H9 (cell line): ENCODE measurements around the gene CDH13. TPM values are rescaled to one million over a fixed set of nuclear protein-coding genes. Genes with fewer than 3 reads are reported as not detected.

Experiments used
- DNase-seq: peaks from one replicate; pipeline ENCODE4 v3.0.0-alpha.2; 2017
- H2AFZ ChIP-seq: one replicate; pipeline ENCODE4 v1.6.1; 2013; ENCODE audit warnings: mild to moderate bottlenecking, low read length, control low read depth, moderate library complexity
- H2AK5ac ChIP-seq: 2 replicates; pipeline ENCODE4 v1.6.1; 2013; ENCODE audit warnings: low read length, control low read depth, mixed read lengths; ENCODE audit not compliant: insufficient read length
- H2BK120ac ChIP-seq: one replicate; pipeline ENCODE4 v1.6.1; 2013; ENCODE audit warnings: low read depth, mild to moderate bottlenecking, low read length, control low read depth, inconsistent platforms; ENCODE audit not compliant: poor library complexity, severe bottlenecking
- H2BK12ac ChIP-seq: 2 replicates; pipeline ENCODE4 v1.6.1; 2013; ENCODE audit warnings: low read length, control low read depth, mixed read lengths, low read depth; ENCODE audit not compliant: insufficient read length
- H2BK15ac ChIP-seq: 2 replicates; pipeline ENCODE4 v1.6.1; 2013; ENCODE audit warnings: low read depth, low read length, control low read depth
- H2BK20ac ChIP-seq: one replicate; pipeline ENCODE4 v1.6.1; 2013; ENCODE audit warnings: low read depth, mild to moderate bottlenecking, low read length, control low read depth, inconsistent platforms; ENCODE audit not compliant: poor library complexity, severe bottlenecking
- H2BK5ac ChIP-seq: 2 replicates; pipeline ENCODE4 v1.6.1; 2013; ENCODE audit warnings: low read length, control low read depth, mixed read lengths; ENCODE audit not compliant: insufficient read length
- H3K14ac ChIP-seq: 2 replicates; pipeline ENCODE4 v1.6.1; 2013; ENCODE audit warnings: low read length, control low read depth; ENCODE audit not compliant: insufficient read depth
- H3K18ac ChIP-seq: 2 replicates; pipeline ENCODE4 v1.6.1; 2013; ENCODE audit warnings: low read depth, mild to moderate bottlenecking, mixed read lengths, low read length, control low read depth; ENCODE audit not compliant: insufficient read length
- H3K23ac ChIP-seq: 2 replicates; pipeline ENCODE4 v1.6.1; 2013; ENCODE audit warnings: low read length, control low read depth, mixed read lengths, low read depth; ENCODE audit not compliant: insufficient read length
- H3K23me2 ChIP-seq: 2 replicates; pipeline ENCODE4 v1.6.1; 2013; ENCODE audit warnings: low read depth, mild to moderate bottlenecking, mixed read lengths, low read length, control low read depth; ENCODE audit not compliant: insufficient read length, poor library complexity, severe bottlenecking
- H3K27ac ChIP-seq: 2 replicates; pipeline ENCODE4 v1.5.1; 2013; ENCODE audit warnings: low read length, control low read depth, mixed read lengths, low read depth; ENCODE audit not compliant: insufficient read length
- H3K27me3 ChIP-seq: 2 replicates; pipeline ENCODE4 v1.6.1; 2013; ENCODE audit warnings: low read length, control low read depth, inconsistent platforms; ENCODE audit not compliant: insufficient read depth
- H3K4ac ChIP-seq: 2 replicates; pipeline ENCODE4 v1.6.1; 2013; ENCODE audit warnings: low read depth, mild to moderate bottlenecking, control low read depth, inconsistent platforms, low read length, moderate library complexity
- H3K4me1 ChIP-seq: 2 replicates; pipeline ENCODE4 v1.6.1; 2013; ENCODE audit warnings: low read length, control low read depth, inconsistent platforms; ENCODE audit not compliant: insufficient read depth
- H3K4me2 ChIP-seq: 2 replicates; pipeline ENCODE4 v1.6.1; 2013; ENCODE audit warnings: low read length, control low read depth, mixed read lengths; ENCODE audit not compliant: insufficient read length, insufficient read depth
- H3K56ac ChIP-seq: 2 replicates; pipeline ENCODE4 v1.6.1; 2013; ENCODE audit warnings: low read depth, mild to moderate bottlenecking, mixed read lengths, low read length, control low read depth; ENCODE audit not compliant: insufficient read length
- H3K79me1 ChIP-seq: 2 replicates; pipeline ENCODE4 v1.6.1; 2013; ENCODE audit warnings: low read depth, mild to moderate bottlenecking, moderate library complexity, low read length, control low read depth, inconsistent platforms; ENCODE audit not compliant: insufficient read depth, poor library complexity, severe bottlenecking
- H3K79me2 ChIP-seq: 2 replicates; pipeline ENCODE4 v1.6.1; 2013; ENCODE audit warnings: low read length, control low read depth, inconsistent platforms; ENCODE audit not compliant: insufficient read depth
- H3K9ac ChIP-seq: 2 replicates; pipeline ENCODE4 v1.6.1; 2013; ENCODE audit warnings: low read length, control low read depth, mixed read lengths; ENCODE audit not compliant: insufficient read length; ENCODE audit errors: extremely low read depth
- H3K9me3 ChIP-seq: one replicate; pipeline ENCODE4 v1.6.1; 2013; ENCODE audit warnings: low read depth, low read length, inconsistent platforms; ENCODE audit not compliant: control insufficient read depth
- H3T11ph ChIP-seq: one replicate; pipeline ENCODE4 v1.6.1; 2013; ENCODE audit warnings: mild to moderate bottlenecking, low read length, control low read depth, inconsistent platforms
- H4K20me1 ChIP-seq: one replicate; pipeline ENCODE4 v1.6.1; 2013; ENCODE audit not compliant: control insufficient read depth, insufficient read length, insufficient read depth
- H4K5ac ChIP-seq: 2 replicates; pipeline ENCODE4 v1.6.1; 2013; ENCODE audit warnings: low read depth, mild to moderate bottlenecking, mixed read lengths, low read length, control low read depth; ENCODE audit not compliant: insufficient read length
- H4K8ac ChIP-seq: replicated peaks from 2 replicates; pipeline ENCODE4 v1.6.1; 2013; ENCODE audit warnings: low read length, control low read depth, mixed read lengths, low read depth; ENCODE audit not compliant: insufficient read length
- H4K91ac ChIP-seq: 2 replicates; pipeline ENCODE4 v1.6.1; 2013; ENCODE audit warnings: low read depth, mild to moderate bottlenecking, moderate library complexity, mixed read lengths, low read length, control low read depth; ENCODE audit not compliant: insufficient read length
- H3K27ac Mint-ChIP-seq, 3 experiments: 2 replicates in 2 of 3; 3 replicates in 1 of 3; pipeline ENCODE4 v1.8.0; 2020 to 2021; ENCODE audit warnings: mixed read lengths in 3 of 3, mild to moderate bottlenecking in 1 of 3, moderate library complexity in 1 of 3
- H3K27me3 Mint-ChIP-seq: 2 replicates; pipeline ENCODE4 v1.8.0; 2021; ENCODE audit warnings: low read depth, mild to moderate bottlenecking, moderate library complexity, mixed read lengths
- H3K36me3 Mint-ChIP-seq, 3 experiments: 2 replicates in 2 of 3; 3 replicates in 1 of 3; pipeline ENCODE4 v1.8.0; 2020 to 2021; ENCODE audit warnings: low read depth in 3 of 3, mixed read lengths in 3 of 3; ENCODE audit not compliant: insufficient read depth in 1 of 3
- H3K4me1 Mint-ChIP-seq, 2 experiments: 2 replicates each; pipeline ENCODE4 v1.8.0; 2020; ENCODE audit warnings: mixed read lengths in 2 of 2
- H3K4me3 Mint-ChIP-seq, 2 experiments: 2 replicates in 1 of 2; 3 replicates in 1 of 2; pipeline ENCODE4 v1.8.0; 2020 to 2021; ENCODE audit warnings: mild to moderate bottlenecking in 2 of 2, mixed read lengths in 2 of 2, moderate library complexity in 1 of 2
- H3K9me3 Mint-ChIP-seq, 2 experiments: 2 replicates in 1 of 2; 3 replicates in 1 of 2; pipeline ENCODE4 v1.8.0; 2020; ENCODE audit warnings: mild to moderate bottlenecking in 2 of 2, mixed read lengths in 2 of 2, moderate library complexity in 1 of 2
- WGBS: extraction: QIAGEN DNeasy Blood & Tissue Kit; methylation state at CpG from one replicate; pipeline ENCODE4 v1.1.7; 2013; ENCODE audit warnings: missing lambda C conversion rate, low lambda C conversion rate, mixed read lengths; ENCODE audit not compliant: insufficient read length; ENCODE audit errors: extremely low coverage; 5-methylcytosine and 5-hydroxymethylcytosine counted together
- total RNA-seq: library from RNA; stranded (reverse); gene quantifications from 2 replicates; pipeline ENCODE4 v1.2.1, GENCODE V29; 2021
- TF ChIP-seq, protein P1 (sequence below): fragments of 200-600 bp; sonication (generic); conservative IDR thresholded peaks from 3 replicates; pipeline ENCODE4 v1.8.0; 2021; ENCODE audit warnings: antibody characterized with exemption, mild to moderate bottlenecking

CDH13 gene
- total RNA-seq, 1 experiment from 2014 or later, result 1.5 TPM

DNA sequence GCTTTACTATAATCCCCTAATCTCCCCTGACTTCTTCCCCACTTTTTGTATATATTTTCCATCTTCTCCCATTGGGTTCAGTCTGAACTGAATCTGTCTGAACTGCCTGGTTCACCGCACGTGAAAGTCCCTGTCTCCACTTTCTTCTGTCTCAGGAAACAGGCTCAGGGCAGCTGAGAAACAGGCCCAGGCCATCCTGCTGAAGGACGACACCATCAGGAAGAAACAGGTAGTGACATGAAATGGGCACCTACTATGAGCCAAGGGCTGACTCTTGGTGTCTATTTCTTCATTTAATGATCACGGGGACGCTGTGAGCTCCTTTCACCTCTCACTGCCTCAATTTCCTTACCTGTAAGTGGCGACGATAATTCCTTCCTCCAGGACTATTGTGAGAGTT, 1090.5 kb downstream of the CDH13 start:
- Histone ChIP-seq H3K23ac (no peak overlapping the region), H3K79me1 (no peaks in the 10 kb centered on the region), H3K23me2 (no peaks in the 10 kb centered on the region), H3K9me3 (no peaks in the 10 kb centered on the region), H3T11ph (no peak overlapping the region), H2BK5ac (no peak overlapping the region), H3K14ac (no peak overlapping the region), H4K91ac (no peak overlapping the region), H3K79me2 (no peaks in the 10 kb centered on the region), H4K8ac (no peak overlapping the region), H2BK15ac (no peak overlapping the region), H3K4ac (no peak overlapping the region), H2AFZ (no peak overlapping the region), H2AK5ac (no peak overlapping the region), H4K20me1 (no peaks in the 10 kb centered on the region), H3K4me1 (no peaks in the 10 kb centered on the region), H3K56ac (no peak overlapping the region), H2BK12ac (no peak overlapping the region), H4K5ac (no peak overlapping the region), H3K4me2 (no peak overlapping the region), H3K27ac (no peak overlapping the region), H3K18ac (no peak overlapping the region), H2BK20ac (no peak overlapping the region), H3K9ac (no peak overlapping the region), H3K27me3 (no peaks in the 10 kb centered on the region), H2BK120ac (no peak overlapping the region)
- peak; percentile 63 for DNase-seq
- Mint-ChIP-seq H3K27me3 (peaks cover 2% of the 10 kb centered on the region; the same call in 1 of the 2 replicates), H3K36me3 (no peaks in the 10 kb centered on the region), H3K9me3 (no peaks in the 10 kb centered on the region; a peak in 1 of 5 replicates), H3K4me3 (no peak overlapping the region), H3K4me1 (peaks cover 14 to 16% of the 10 kb centered on the region in 2 experiments; a peak in 3 of 4 replicates), H3K27ac (no peak overlapping the region)
- no CpG with 5 or more reads among the region's 7 CpGs for WGBS
- TF ChIP-seq, protein P1, sequence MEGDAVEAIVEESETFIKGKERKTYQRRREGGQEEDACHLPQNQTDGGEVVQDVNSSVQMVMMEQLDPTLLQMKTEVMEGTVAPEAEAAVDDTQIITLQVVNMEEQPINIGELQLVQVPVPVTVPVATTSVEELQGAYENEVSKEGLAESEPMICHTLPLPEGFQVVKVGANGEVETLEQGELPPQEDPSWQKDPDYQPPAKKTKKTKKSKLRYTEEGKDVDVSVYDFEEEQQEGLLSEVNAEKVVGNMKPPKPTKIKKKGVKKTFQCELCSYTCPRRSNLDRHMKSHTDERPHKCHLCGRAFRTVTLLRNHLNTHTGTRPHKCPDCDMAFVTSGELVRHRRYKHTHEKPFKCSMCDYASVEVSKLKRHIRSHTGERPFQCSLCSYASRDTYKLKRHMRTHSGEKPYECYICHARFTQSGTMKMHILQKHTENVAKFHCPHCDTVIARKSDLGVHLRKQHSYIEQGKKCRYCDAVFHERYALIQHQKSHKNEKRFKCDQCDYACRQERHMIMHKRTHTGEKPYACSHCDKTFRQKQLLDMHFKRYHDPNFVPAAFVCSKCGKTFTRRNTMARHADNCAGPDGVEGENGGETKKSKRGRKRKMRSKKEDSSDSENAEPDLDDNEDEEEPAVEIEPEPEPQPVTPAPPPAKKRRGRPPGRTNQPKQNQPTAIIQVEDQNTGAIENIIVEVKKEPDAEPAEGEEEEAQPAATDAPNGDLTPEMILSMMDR, result peak; percentile 77
